Trophoblast cell (in vitro differentiated cells and primary cell): ENCODE measurements around the gene APRT.

Experiments used
- DNase-seq, 2 donors: peaks; one replicate each; pipeline ENCODE4 v3.0.0-alpha.2; 2016
- H2AFZ ChIP-seq: 2 replicates; pipeline ENCODE4 v1.6.1; 2013; ENCODE audit warnings: low read length, moderate library complexity, mild to moderate bottlenecking; ENCODE audit not compliant: insufficient read depth, poor library complexity
- H2AK5ac ChIP-seq: 2 replicates; pipeline ENCODE4 v1.6.1; 2013; ENCODE audit warnings: mild to moderate bottlenecking, low read length
- H2BK120ac ChIP-seq: 2 replicates; pipeline ENCODE4 v1.6.1; 2013; ENCODE audit warnings: low read length, mild to moderate bottlenecking, moderate library complexity; ENCODE audit not compliant: insufficient read depth, poor library complexity
- H2BK12ac ChIP-seq: 2 replicates; pipeline ENCODE4 v1.6.1; 2013; ENCODE audit warnings: mild to moderate bottlenecking, low read length, moderate library complexity
- H2BK5ac ChIP-seq: 2 replicates; pipeline ENCODE4 v1.6.1; 2013; ENCODE audit warnings: low read length, low read depth, moderate library complexity, mild to moderate bottlenecking; ENCODE audit not compliant: poor library complexity
- H3K14ac ChIP-seq: 2 replicates; pipeline ENCODE4 v1.6.1; 2013; ENCODE audit warnings: mild to moderate bottlenecking, low read length
- H3K18ac ChIP-seq: 2 replicates; pipeline ENCODE4 v1.6.1; 2013; ENCODE audit warnings: mild to moderate bottlenecking, low read length
- H3K23ac ChIP-seq: 2 replicates; pipeline ENCODE4 v1.6.1; 2013; ENCODE audit warnings: low read length
- H3K27ac ChIP-seq: 2 replicates; pipeline ENCODE4 v1.5.1; 2013; ENCODE audit warnings: low read depth, mild to moderate bottlenecking, inconsistent platforms, low read length, moderate library complexity
- H3K27me3 ChIP-seq: 2 replicates; pipeline ENCODE4 v1.6.1; 2013; ENCODE audit warnings: inconsistent platforms, mild to moderate bottlenecking, low read length, moderate library complexity; ENCODE audit not compliant: insufficient read depth
- H3K36me3 ChIP-seq, 2 experiments: 1 replicate in 1 of 2; 2 replicates in 1 of 2; pipeline ENCODE4 v1.6.1; 2013; ENCODE audit warnings: low read length in 2 of 2, mild to moderate bottlenecking in 2 of 2, moderate library complexity in 1 of 2; ENCODE audit not compliant: insufficient read depth in 2 of 2, control insufficient read depth in 1 of 2
- H3K4ac ChIP-seq: 2 replicates; pipeline ENCODE4 v1.6.1; 2013; ENCODE audit warnings: low read depth, mild to moderate bottlenecking, low read length, moderate library complexity
- H3K4me1 ChIP-seq, 2 experiments: 1 replicate in 1 of 2; 2 replicates in 1 of 2; pipeline ENCODE4 v1.6.1; 2013; ENCODE audit warnings: low read length in 2 of 2, mild to moderate bottlenecking in 2 of 2, moderate library complexity in 1 of 2; ENCODE audit not compliant: insufficient read depth in 2 of 2, control insufficient read depth in 1 of 2
- H3K4me2 ChIP-seq: 2 replicates; pipeline ENCODE4 v1.6.1; 2013; ENCODE audit warnings: inconsistent platforms, mild to moderate bottlenecking, low read length, moderate library complexity
- H3K4me3 ChIP-seq: 2 replicates; pipeline ENCODE4 v1.5.1; 2013; ENCODE audit warnings: mild to moderate bottlenecking, low read depth, low read length, inconsistent platforms
- H3K79me1 ChIP-seq: one replicate; pipeline ENCODE4 v1.6.1; 2013; ENCODE audit warnings: low read length
- H3K79me2 ChIP-seq: 2 replicates; pipeline ENCODE4 v1.6.1; 2013; ENCODE audit warnings: low read length, mild to moderate bottlenecking; ENCODE audit not compliant: control insufficient read depth, insufficient read depth, poor library complexity
- H3K9ac ChIP-seq: 2 replicates; pipeline ENCODE4 v1.6.1; 2013; ENCODE audit warnings: mild to moderate bottlenecking, low read length
- H3K9me3 ChIP-seq: 2 replicates; pipeline ENCODE4 v1.6.1; 2013; ENCODE audit warnings: low read depth, mild to moderate bottlenecking, control low read depth, inconsistent platforms, low read length; ENCODE audit not compliant: insufficient read depth
- H4K12ac ChIP-seq: 2 replicates; pipeline ENCODE4 v1.6.1; 2013; ENCODE audit warnings: low read depth, mild to moderate bottlenecking, low read length, moderate library complexity
- H4K8ac ChIP-seq: 2 replicates; pipeline ENCODE4 v1.6.1; 2013; ENCODE audit warnings: low read depth, mild to moderate bottlenecking, low read length, moderate library complexity
- H4K91ac ChIP-seq: one replicate; pipeline ENCODE4 v1.6.1; 2013; ENCODE audit warnings: low read depth, mild to moderate bottlenecking, low read length, moderate library complexity
- WGBS: extraction: QIAGEN DNeasy Blood & Tissue Kit; methylation state at CpG from one replicate; pipeline ENCODE4 v1.1.7; 2013; ENCODE audit warnings: missing lambda C conversion rate; ENCODE audit not compliant: insufficient read length, insufficient coverage; ENCODE audit errors: extremely low coverage; 5-methylcytosine and 5-hydroxymethylcytosine counted together

Gene APRT

DNA sequence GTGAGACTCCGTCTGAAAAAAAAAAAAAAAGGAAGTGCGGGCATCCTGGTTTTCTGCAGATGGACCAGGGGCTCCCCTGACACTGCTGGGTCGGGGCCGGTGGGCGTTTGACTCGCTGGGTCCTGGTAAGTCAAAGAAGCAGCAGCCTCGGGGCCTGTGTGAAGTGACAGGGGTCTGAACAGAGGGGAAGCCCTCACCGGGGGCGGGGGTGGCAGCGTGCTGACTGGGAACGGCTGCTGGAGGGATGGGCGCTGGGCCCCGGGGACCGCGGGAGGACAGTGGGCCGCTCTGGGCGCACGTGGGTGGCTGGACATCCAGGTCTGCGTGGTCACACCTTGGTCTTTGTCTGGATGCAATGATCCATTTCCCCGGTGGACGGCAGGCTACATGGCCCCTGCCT is 36.8 kb upstream of the APRT start:
- Histone ChIP-seq H2BK120ac (no peak overlapping the region), H3K14ac (no peak overlapping the region), H4K12ac (no peak overlapping the region), H3K9me3 (no peaks in the 10 kb centered on the region), H2AK5ac (no peak overlapping the region), H3K27me3 (no peaks in the 10 kb centered on the region), H3K79me2 (no peaks in the 10 kb centered on the region), H3K4me1 (no peaks in the 10 kb centered on the region), H3K4ac (no peak overlapping the region), H4K8ac (no peak overlapping the region), H3K36me3 (peaks cover 23 to 25% of the 10 kb centered on the region in 2 experiments), H2BK12ac (no peak overlapping the region), H3K18ac (no peak overlapping the region), H4K91ac (no peak overlapping the region), H2BK5ac (no peak overlapping the region), H3K79me1 (no peaks in the 10 kb centered on the region), H3K4me2 (no peak overlapping the region), H2AFZ (no peak overlapping the region), H3K27ac (no peak overlapping the region), H3K4me3 (no peak overlapping the region), H3K9ac (no peak overlapping the region), H3K23ac (no peak overlapping the region)
- WGBS = no CpG with 5 or more reads among the region's 21 CpGs
- DNase-seq = no peak

GRCh38 chr16:88847654-88848053 is 35.9 kb upstream of the APRT start:
- Histone ChIP-seq H2BK120ac (no peak overlapping the region), H3K79me2 (no peaks in the 10 kb centered on the region), H4K91ac (no peak overlapping the region), H3K14ac (no peak overlapping the region), H3K9me3 (no peaks in the 10 kb centered on the region), H3K4me3 (no peak overlapping the region), H3K9ac (no peak overlapping the region), H3K4me1 (no peaks in the 10 kb centered on the region), H3K27me3 (no peaks in the 10 kb centered on the region), H3K18ac (no peak overlapping the region), H3K4ac (no peak overlapping the region), H3K23ac (no peak overlapping the region), H3K36me3 (peaks cover 23 to 32% of the 10 kb centered on the region in 2 experiments), H4K8ac (no peak overlapping the region), H4K12ac (no peak overlapping the region), H2AFZ (no peak overlapping the region), H2BK12ac (no peak overlapping the region), H3K4me2 (no peak overlapping the region), H3K79me1 (no peaks in the 10 kb centered on the region), H3K27ac (no peak overlapping the region), H2AK5ac (no peak overlapping the region), H2BK5ac (no peak overlapping the region)
- no peak for DNase-seq
- WGBS = no CpG with 5 or more reads among the region's 18 CpGs

DNA sequence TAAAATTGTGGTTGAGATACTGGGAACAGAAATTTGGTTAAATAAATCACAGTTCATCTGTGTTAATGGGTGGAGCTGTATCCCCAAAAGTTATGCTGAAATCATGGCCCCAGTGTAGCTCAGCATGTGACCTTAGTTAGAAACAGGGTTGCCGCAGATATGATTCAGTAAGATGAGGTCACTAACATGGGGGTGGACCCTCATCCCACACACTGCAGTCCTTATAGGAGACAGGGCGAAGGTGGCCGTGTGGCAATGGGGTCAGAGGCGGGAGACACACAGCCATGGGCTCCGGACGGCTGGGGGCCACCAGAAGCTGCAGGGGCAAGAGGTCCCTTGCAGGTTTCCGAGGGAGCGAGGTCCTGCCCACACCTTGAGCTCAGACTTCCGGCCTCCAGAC is 34.4 kb upstream of the APRT start:
- Histone ChIP-seq H4K91ac (no peak overlapping the region), H4K12ac (no peak overlapping the region), H3K4me1 (no peaks in the 10 kb centered on the region), H3K4me2 (no peak overlapping the region), H4K8ac (no peak overlapping the region), H3K79me2 (no peaks in the 10 kb centered on the region), H3K9ac (no peak overlapping the region), H3K27me3 (no peaks in the 10 kb centered on the region), H3K14ac (no peak overlapping the region), H3K18ac (no peak overlapping the region), H2AK5ac (no peak overlapping the region), H2BK12ac (no peak overlapping the region), H3K79me1 (no peaks in the 10 kb centered on the region), H3K4ac (no peak overlapping the region), H2AFZ (no peak overlapping the region), H3K36me3 (peaks cover 18 to 34% of the 10 kb centered on the region in 2 experiments), H3K27ac (no peak overlapping the region), H3K9me3 (no peaks in the 10 kb centered on the region), H3K4me3 (no peak overlapping the region), H2BK5ac (no peak overlapping the region), H2BK120ac (no peak overlapping the region), H3K23ac (no peak overlapping the region)
- DNase-seq = no peak
- no CpG with 5 or more reads among the region's 9 CpGs for WGBS

- peaks cover 21 to 36% of the 10 kb centered on the region in 2 experiments for H3K36me3 ChIP-seq
- H2AK5ac ChIP-seq = no peak overlapping the region
- H3K23ac ChIP-seq = no peak overlapping the region
- H3K4ac ChIP-seq = no peak overlapping the region
- no peak overlapping the region for H3K4me3 ChIP-seq
- no peak overlapping the region for H3K27ac ChIP-seq
- H3K9me3 ChIP-seq = no peaks in the 10 kb centered on the region
- H2AFZ ChIP-seq = no peak overlapping the region
- H3K79me1 ChIP-seq = no peaks in the 10 kb centered on the region
- no peaks in the 10 kb centered on the region for H3K27me3 ChIP-seq
- no peak overlapping the region for H4K91ac ChIP-seq
- no peak overlapping the region for H3K14ac ChIP-seq
- no peak overlapping the region for H4K12ac ChIP-seq
- H3K4me1 ChIP-seq = no peaks in the 10 kb centered on the region
- H3K79me2 ChIP-seq = no peaks in the 10 kb centered on the region
- H2BK12ac ChIP-seq = no peak overlapping the region
- H2BK120ac ChIP-seq = no peak overlapping the region
- H3K9ac ChIP-seq = no peak overlapping the region
- no CpG with 5 or more reads among the region's 11 CpGs for WGBS
- no peak overlapping the region for H4K8ac ChIP-seq
- no peak overlapping the region for H2BK5ac ChIP-seq
- no peak overlapping the region for H3K18ac ChIP-seq
- H3K4me2 ChIP-seq = no peak overlapping the region
- DNase-seq = no peak
These were observed 32.8 kb upstream of the APRT start for GRCh38 chr16:88844419-88845036.
